ENCODE data around the gene PSAP. TPM values are rescaled to one million over a fixed set of nuclear protein-coding genes. Genes with fewer than 3 reads are reported as not detected.

The PSAP gene
- polyA plus RNA-seq, 1 donor from 2014 or later = 651 TPM

DNA sequence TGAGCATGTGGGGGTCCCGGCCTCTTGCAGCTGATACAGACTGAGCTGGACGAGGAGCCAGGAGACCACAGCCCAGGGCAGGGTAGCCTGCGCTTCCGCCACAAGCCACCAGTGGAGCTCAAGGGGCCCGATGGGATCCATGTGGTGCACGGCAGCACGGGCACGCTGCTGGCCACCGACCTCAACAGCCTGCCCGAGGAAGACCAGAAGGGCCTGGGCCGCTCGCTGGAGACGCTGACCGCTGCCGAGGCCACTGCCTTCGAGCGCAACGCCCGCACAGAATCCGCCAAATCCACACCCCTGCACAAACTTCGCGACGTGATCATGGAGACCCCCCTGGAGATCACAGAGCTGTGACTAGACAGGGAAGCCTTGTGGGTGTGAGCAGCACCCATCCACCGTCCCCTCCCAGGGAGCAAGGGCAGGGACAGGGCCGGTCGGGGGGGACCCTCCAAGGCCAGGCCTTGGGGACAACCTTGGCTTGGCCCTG lies 36.1 kb downstream of the PSAP start:
- no peak overlapping the region for H3K27ac ChIP-seq (ENCODE audit: low read length)
- H3K79me2 ChIP-seq (replicated peaks; ENCODE audit: insufficient read depth, low read length) = no peaks in the 10 kb centered on the region
- no peak overlapping the region for H2AFZ ChIP-seq (ENCODE audit: low read depth, low read length)
- no peak overlapping the region for H3K4me3 ChIP-seq (ENCODE audit: low read length)
- H3K9me2 ChIP-seq (ENCODE audit: insufficient read depth, low read length) = no peaks in the 10 kb centered on the region
- H3K36me3 ChIP-seq (ENCODE audit: insufficient read depth, low read length) = no peaks in the 10 kb centered on the region
- H4K20me1 ChIP-seq (ENCODE audit: insufficient read depth) = no peaks in the 10 kb centered on the region
- no peaks in the 10 kb centered on the region for H3F3A ChIP-seq (ENCODE audit: insufficient read depth, low read length, poor library complexity, severe bottlenecking)
- no peak overlapping the region for H3K9ac ChIP-seq (ENCODE audit: low read length)
- no peak for TF ChIP-seq SMC3 (conservative IDR thresholded peaks at IDR 0.05; ENCODE audit: poor library complexity)
- TF ChIP-seq MXI1 (conservative IDR thresholded peaks at IDR 0.05; ENCODE audit: poor library complexity, severe bottlenecking) = no peak
- TF ChIP-seq EP300 (conservative IDR thresholded peaks at IDR 0.05; ENCODE audit: poor library complexity, severe bottlenecking) = no peak
- no peak for TF ChIP-seq EZH2 (IDR thresholded peaks at IDR 0.05; ENCODE audit: borderline replicate concordance, insufficient read depth, low read length, poor library complexity, severe bottlenecking)
- no peak for TF ChIP-seq POLR2AphosphoS5 (IDR thresholded peaks at IDR 0.05)
- TF ChIP-seq REST (IDR thresholded peaks at IDR 0.05; ENCODE audit: borderline replicate concordance) = no peak
- TF ChIP-seq, protein P1, sequence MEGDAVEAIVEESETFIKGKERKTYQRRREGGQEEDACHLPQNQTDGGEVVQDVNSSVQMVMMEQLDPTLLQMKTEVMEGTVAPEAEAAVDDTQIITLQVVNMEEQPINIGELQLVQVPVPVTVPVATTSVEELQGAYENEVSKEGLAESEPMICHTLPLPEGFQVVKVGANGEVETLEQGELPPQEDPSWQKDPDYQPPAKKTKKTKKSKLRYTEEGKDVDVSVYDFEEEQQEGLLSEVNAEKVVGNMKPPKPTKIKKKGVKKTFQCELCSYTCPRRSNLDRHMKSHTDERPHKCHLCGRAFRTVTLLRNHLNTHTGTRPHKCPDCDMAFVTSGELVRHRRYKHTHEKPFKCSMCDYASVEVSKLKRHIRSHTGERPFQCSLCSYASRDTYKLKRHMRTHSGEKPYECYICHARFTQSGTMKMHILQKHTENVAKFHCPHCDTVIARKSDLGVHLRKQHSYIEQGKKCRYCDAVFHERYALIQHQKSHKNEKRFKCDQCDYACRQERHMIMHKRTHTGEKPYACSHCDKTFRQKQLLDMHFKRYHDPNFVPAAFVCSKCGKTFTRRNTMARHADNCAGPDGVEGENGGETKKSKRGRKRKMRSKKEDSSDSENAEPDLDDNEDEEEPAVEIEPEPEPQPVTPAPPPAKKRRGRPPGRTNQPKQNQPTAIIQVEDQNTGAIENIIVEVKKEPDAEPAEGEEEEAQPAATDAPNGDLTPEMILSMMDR (IDR thresholded peaks at IDR 0.05; ENCODE audit: poor library complexity, severe bottlenecking) = no peak
- TF ChIP-seq TAF1 (IDR thresholded peaks at IDR 0.05; ENCODE audit: low read depth) = no peak
- no peak for TF ChIP-seq RAD21 (conservative IDR thresholded peaks at IDR 0.05)
- H3K27me3 ChIP-seq (ENCODE audit: insufficient read depth, low read depth, low read length) = no peaks in the 10 kb centered on the region
- no peaks in the 10 kb centered on the region for H3K9me3 ChIP-seq (ENCODE audit: low read length)
- no peak overlapping the region for H3K4me2 ChIP-seq (ENCODE audit: low read length)

- H3K9ac ChIP-seq (ENCODE audit: low read length) = no peak overlapping the region
- H3K4me2 ChIP-seq (ENCODE audit: low read length) = no peak overlapping the region
- no peaks in the 10 kb centered on the region for H3K36me3 ChIP-seq (ENCODE audit: insufficient read depth, low read length)
- no peaks in the 10 kb centered on the region for H4K20me1 ChIP-seq (ENCODE audit: insufficient read depth)
- TF ChIP-seq REST (IDR thresholded peaks at IDR 0.05; ENCODE audit: borderline replicate concordance) = no peak
- TF ChIP-seq EP300 (conservative IDR thresholded peaks at IDR 0.05; ENCODE audit: poor library complexity, severe bottlenecking) = no peak
- peak; percentile 5 for TF ChIP-seq POLR2AphosphoS5 (IDR thresholded peaks at IDR 0.05)
- no peak for TF ChIP-seq TAF1 (IDR thresholded peaks at IDR 0.05; ENCODE audit: low read depth)
- H3K27me3 ChIP-seq (ENCODE audit: insufficient read depth, low read depth, low read length) = no peaks in the 10 kb centered on the region
- no peaks in the 10 kb centered on the region for H3K9me2 ChIP-seq (ENCODE audit: insufficient read depth, low read length)
- H2AFZ ChIP-seq (ENCODE audit: low read depth, low read length) = no peak overlapping the region
- H3K9me3 ChIP-seq (ENCODE audit: low read length) = no peaks in the 10 kb centered on the region
- no peak overlapping the region for H3K27ac ChIP-seq (ENCODE audit: low read length)
- no peaks in the 10 kb centered on the region for H3F3A ChIP-seq (ENCODE audit: insufficient read depth, low read length, poor library complexity, severe bottlenecking)
- H3K79me2 ChIP-seq (replicated peaks; ENCODE audit: insufficient read depth, low read length) = no peaks in the 10 kb centered on the region
- no peak overlapping the region for H3K4me3 ChIP-seq (ENCODE audit: low read length)
These were observed 38.0 kb downstream of the PSAP start for GRCh38 chr10:71812913-71813590.

Measured in neural cell (in vitro differentiated cells).